ENCODE measurements around the gene ARSK. TPM values are rescaled to one million over a fixed set of nuclear protein-coding genes. Genes with fewer than 3 reads are reported as not detected.

Gene ARSK
- total and polyA plus RNA-seq, 2 of the 13 experiments (the other 11 are each of a cell fraction or from before 2014, with no cell fraction given) = 7.9 TPM

- TF ChIP-seq ZHX2 (IDR thresholded peaks at IDR 0.05; ENCODE audit: low read depth) = peak; percentile 55; the same call in 1 of the 2 replicates
- TF ChIP-seq ZHX2 (CRISPR knock-in tag; IDR thresholded peaks at IDR 0.05; ENCODE audit: borderline replicate concordance) = no peak
- TF ChIP-seq ZNF232 (CRISPR knock-in tag; IDR thresholded peaks at IDR 0.05; ENCODE audit: borderline replicate concordance) = peak; percentile 70; the same call in 1 of the 2 replicates
- TF ChIP-seq NFYB (CRISPR knock-in tag; IDR thresholded peaks at IDR 0.05) = peak; percentile 49; the same call in 1 of the 2 replicates
- no peak for TF ChIP-seq ZNF670 (CRISPR knock-in tag; IDR thresholded peaks at IDR 0.05; ENCODE audit: borderline replicate concordance)
- TF ChIP-seq ZNF580 (CRISPR knock-in tag; IDR thresholded peaks at IDR 0.05; ENCODE audit: borderline replicate concordance, low read depth) = peak; percentile 91; the same call in 1 of the 2 replicates
- no peak for TF ChIP-seq ZNF713 (CRISPR knock-in tag; IDR thresholded peaks at IDR 0.05)
- TF ChIP-seq MXD4 (CRISPR knock-in tag; IDR thresholded peaks at IDR 0.05) = peak; percentile 90
- no peak for TF ChIP-seq ATF7 (IDR thresholded peaks at IDR 0.05)
- TF ChIP-seq ATF7 (CRISPR knock-in tag; IDR thresholded peaks at IDR 0.05) = no peak
- TF ChIP-seq ZNF256 (CRISPR knock-in tag; conservative IDR thresholded peaks at IDR 0.05) = no peak
- 0 out of 2 replicates have a peak, but pooled peaks have one; percentile 76 for TF ChIP-seq RFXANK (CRISPR knock-in tag; IDR thresholded peaks at IDR 0.05)
- TF ChIP-seq ZNF577 (CRISPR knock-in tag; IDR thresholded peaks at IDR 0.05; ENCODE audit: borderline replicate concordance, low read depth) = no peak
- TF ChIP-seq TRIM24 (CRISPR knock-in tag; IDR thresholded peaks at IDR 0.05) = no peak
- no peak for TF ChIP-seq ZBTB25 (CRISPR knock-in tag; IDR thresholded peaks at IDR 0.05)
- TF ChIP-seq ZBTB1 (CRISPR knock-in tag; IDR thresholded peaks at IDR 0.05; ENCODE audit: borderline replicate concordance) = no peak
- peak; percentile 99 for TF ChIP-seq ZNF687 (CRISPR knock-in tag; IDR thresholded peaks at IDR 0.05)
These were observed 91.9 kb downstream of the ARSK start, which contains the start of gene RFESD (continued) for GRCh38 chr5:95646569-95647431.

Data from HepG2 (cell line).